ENCODE results near the gene ZSCAN16. TPM values are rescaled to one million over a fixed set of nuclear protein-coding genes. Genes with fewer than 3 reads are reported as not detected.

Gene ZSCAN16
- total and polyA plus RNA-seq, 2 of the 13 experiments (the other 11 are each of a cell fraction or from before 2014, with no cell fraction given) = 5.7 to 12.7 TPM

- TF ChIP-seq AKNA (CRISPR knock-in tag; IDR thresholded peaks at IDR 0.05; ENCODE audit: borderline replicate concordance) (0 out of 2 replicates have a peak, but pooled peaks have one; percentile 48), TBL1XR1 (IDR thresholded peaks at IDR 0.05; ENCODE audit: borderline replicate concordance, low read length, partially characterized antibody) (peak; percentile 34), ELK4 (CRISPR knock-in tag; IDR thresholded peaks at IDR 0.05; ENCODE audit: borderline replicate concordance) (0 out of 2 replicates have a peak, but pooled peaks have one; percentile 18), DDIT3 (CRISPR knock-in tag; IDR thresholded peaks at IDR 0.05) (no peak), ZNF576 (CRISPR knock-in tag; IDR thresholded peaks at IDR 0.05) (no peak), FOXP1 (IDR thresholded peaks at IDR 0.05) (no peak), FOXP1 (CRISPR knock-in tag; IDR thresholded peaks at IDR 0.05) (no peak), SNAPC2 (CRISPR knock-in tag; IDR thresholded peaks at IDR 0.05) (no peak), ZNF747 (CRISPR knock-in tag; IDR thresholded peaks at IDR 0.05; ENCODE audit: borderline replicate concordance) (peak; percentile 91), FOXA3 (CRISPR knock-in tag; IDR thresholded peaks at IDR 0.05) (peak; percentile 53), THAP11 (CRISPR knock-in tag; IDR thresholded peaks at IDR 0.05) (peak; percentile 90), ZBTB4 (CRISPR knock-in tag; IDR thresholded peaks at IDR 0.05; ENCODE audit: borderline replicate concordance) (peak; percentile 68; the same call in 1 of the 2 replicates), MTA1 (CRISPR knock-in tag; IDR thresholded peaks at IDR 0.05; ENCODE audit: borderline replicate concordance) (no peak; the same call in 1 of the 2 replicates), NR2F2 (IDR thresholded peaks at IDR 0.05; ENCODE audit: borderline replicate concordance, low read depth) (0 out of 2 replicates have a peak, but pooled peaks have one; percentile 14)
- TF ChIP-seq, protein P1, sequence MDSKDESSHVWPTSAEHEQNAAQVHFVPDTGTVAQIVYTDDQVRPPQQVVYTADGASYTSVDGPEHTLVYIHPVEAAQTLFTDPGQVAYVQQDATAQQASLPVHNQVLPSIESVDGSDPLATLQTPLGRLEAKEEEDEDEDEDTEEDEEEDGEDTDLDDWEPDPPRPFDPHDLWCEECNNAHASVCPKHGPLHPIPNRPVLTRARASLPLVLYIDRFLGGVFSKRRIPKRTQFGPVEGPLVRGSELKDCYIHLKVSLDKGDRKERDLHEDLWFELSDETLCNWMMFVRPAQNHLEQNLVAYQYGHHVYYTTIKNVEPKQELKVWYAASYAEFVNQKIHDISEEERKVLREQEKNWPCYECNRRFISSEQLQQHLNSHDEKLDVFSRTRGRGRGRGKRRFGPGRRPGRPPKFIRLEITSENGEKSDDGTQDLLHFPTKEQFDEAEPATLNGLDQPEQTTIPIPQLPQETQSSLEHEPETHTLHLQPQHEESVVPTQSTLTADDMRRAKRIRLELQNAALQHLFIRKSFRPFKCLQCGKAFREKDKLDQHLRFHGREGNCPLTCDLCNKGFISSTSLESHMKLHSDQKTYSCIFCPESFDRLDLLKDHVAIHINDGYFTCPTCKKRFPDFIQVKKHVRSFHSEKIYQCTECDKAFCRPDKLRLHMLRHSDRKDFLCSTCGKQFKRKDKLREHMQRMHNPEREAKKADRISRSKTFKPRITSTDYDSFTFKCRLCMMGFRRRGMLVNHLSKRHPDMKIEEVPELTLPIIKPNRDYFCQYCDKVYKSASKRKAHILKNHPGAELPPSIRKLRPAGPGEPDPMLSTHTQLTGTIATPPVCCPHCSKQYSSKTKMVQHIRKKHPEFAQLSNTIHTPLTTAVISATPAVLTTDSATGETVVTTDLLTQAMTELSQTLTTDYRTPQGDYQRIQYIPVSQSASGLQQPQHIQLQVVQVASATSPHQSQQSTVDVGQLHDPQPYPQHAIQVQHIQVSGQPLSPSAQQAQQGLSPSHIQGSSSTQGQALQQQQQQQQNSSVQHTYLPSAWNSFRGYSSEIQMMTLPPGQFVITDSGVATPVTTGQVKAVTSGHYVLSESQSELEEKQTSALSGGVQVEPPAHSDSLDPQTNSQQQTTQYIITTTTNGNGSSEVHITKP (CRISPR knock-in tag; IDR thresholded peaks at IDR 0.05; ENCODE audit: low read depth) = peak; percentile 85; the same call in 1 of the 2 replicates
Observed at GRCh38 chr6:28124350-28124970, at the start of gene ZSCAN16 (continued).
